ENCODE measurements around the gene IMP4.

- TF ChIP-seq POLR2A (IDR thresholded peaks at IDR 0.05; ENCODE audit: low read depth, low read length) (no peak), CBX3 (IDR thresholded peaks at IDR 0.05; ENCODE audit: borderline replicate concordance, low read depth) (no peak), EP300 (IDR thresholded peaks at IDR 0.05; ENCODE audit: borderline replicate concordance in 1 of 2, control insufficient read depth in 1 of 2, low read depth in 2 of 2, low read length in 2 of 2) (no peak), POLR2AphosphoS5 (IDR thresholded peaks at IDR 0.05; ENCODE audit: low read length) (no peak), TCF12 (IDR thresholded peaks at IDR 0.05; ENCODE audit: low read depth, low read length) (no peak), CTCF (IDR thresholded peaks at IDR 0.05 in 2 of 3, conservative IDR thresholded peaks at IDR 0.05 in 1 of 3; ENCODE audit: control insufficient read depth in 2 of 3, extremely low read depth in 1 of 3, insufficient read depth in 1 of 3, low read depth in 3 of 3, low read length in 3 of 3) (no peak), HDAC6 (IDR thresholded peaks at IDR 0.05; ENCODE audit: unreplicated experiment) (no peak)
Measured at GRCh38 chr2:130300970-130301348, 41.7 kb upstream of the IMP4 start.

Measured in GM12878 (cell line).